ENCODE measurements around the gene TBX15. TPM values are rescaled to one million over a fixed set of nuclear protein-coding genes. Genes with fewer than 3 reads are reported as not detected.

TBX15 gene
- total and polyA plus RNA-seq, 9 of the 15 experiments (the other 6 are each of a cell fraction or from before 2014, with no cell fraction given), result 0.03 to 3.4 (median 2.3) TPM

DNA sequence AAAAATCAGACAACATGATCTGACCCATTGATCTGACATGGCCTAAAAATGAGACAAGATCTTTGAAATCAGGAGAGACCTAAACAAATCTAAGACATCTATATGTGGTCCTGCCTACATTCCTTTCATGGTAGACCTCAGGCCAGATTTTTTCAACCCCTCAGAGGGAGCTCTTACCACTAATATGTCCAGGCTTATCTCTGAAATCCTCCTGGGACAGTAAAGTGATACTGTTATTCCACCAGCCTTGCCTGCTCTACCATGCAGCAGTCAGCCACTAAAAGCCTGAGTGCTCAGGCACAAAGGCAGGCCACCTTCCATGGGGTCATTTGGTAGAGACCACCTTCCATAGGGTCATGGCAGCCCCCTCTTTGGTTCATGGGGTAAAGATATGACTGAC, 126.9 kb downstream of the TBX15 start:
- CTCF ChIA-PET (ENCODE audit: low intra/inter-chr PET ratio), result no interaction called here
- FAIRE-seq (no peak), ATAC-seq (no peak), DNase-seq (ENCODE audit: extremely low read depth in 1 of 4, low spot score in 3 of 4) (no peak)
- Histone ChIP-seq H3K4me3 (no peak overlapping the region), H3K4me1 (replicated peaks in 1 of 2; ENCODE audit: control insufficient read depth in 2 of 2, insufficient read depth in 2 of 2, low read length in 2 of 2) (no peaks in the 10 kb centered on the region; a peak in 1 of 5 replicates), H3K9me3 (replicated peaks; ENCODE audit: control insufficient read depth, insufficient read depth, low read depth, low read length) (no peaks in the 10 kb centered on the region), H3K79me2 (ENCODE audit: control insufficient read depth, insufficient read depth, low read length) (no peaks in the 10 kb centered on the region), H3K9me1 (ENCODE audit: control insufficient read depth, insufficient read depth, low read length) (no peaks in the 10 kb centered on the region), H3K27ac (ENCODE audit: extremely low read depth, low read depth, low read length) (no peak overlapping the region), H3K27me3 (ENCODE audit: control insufficient read depth in 2 of 2, insufficient read depth in 2 of 2, low read length in 2 of 2) (no peaks in the 10 kb centered on the region), H3K9ac (ENCODE audit: insufficient read depth in 1 of 2, low read depth in 2 of 2, low read length in 2 of 2) (no peak overlapping the region), H4K20me1 (replicated peaks; ENCODE audit: control insufficient read depth, insufficient read depth, low read length) (no peaks in the 10 kb centered on the region), H3K4me2 (ENCODE audit: insufficient read depth, low read length) (no peak overlapping the region), H2AFZ (ENCODE audit: low read depth, low read length) (no peak overlapping the region), H3K36me3 (ENCODE audit: control insufficient read depth, insufficient read depth, low read length) (no peaks in the 10 kb centered on the region)
- POLR2A ChIA-PET, result no interaction called here
- in situ Hi-C loops (cut with MboI) (no loop called here), intact Hi-C loops (cut with micrococcal nuclease) (no loop called here)
- no TSS peak for BruUV-seq (replicated peaks)
- TF ChIP-seq ZNF253 (CRISPR knock-in tag; conservative IDR thresholded peaks at IDR 0.05) (no peak), MEIS2 (IDR thresholded peaks at IDR 0.05; ENCODE audit: partially characterized antibody) (no peak)
- TF ChIP-seq, protein P1, sequence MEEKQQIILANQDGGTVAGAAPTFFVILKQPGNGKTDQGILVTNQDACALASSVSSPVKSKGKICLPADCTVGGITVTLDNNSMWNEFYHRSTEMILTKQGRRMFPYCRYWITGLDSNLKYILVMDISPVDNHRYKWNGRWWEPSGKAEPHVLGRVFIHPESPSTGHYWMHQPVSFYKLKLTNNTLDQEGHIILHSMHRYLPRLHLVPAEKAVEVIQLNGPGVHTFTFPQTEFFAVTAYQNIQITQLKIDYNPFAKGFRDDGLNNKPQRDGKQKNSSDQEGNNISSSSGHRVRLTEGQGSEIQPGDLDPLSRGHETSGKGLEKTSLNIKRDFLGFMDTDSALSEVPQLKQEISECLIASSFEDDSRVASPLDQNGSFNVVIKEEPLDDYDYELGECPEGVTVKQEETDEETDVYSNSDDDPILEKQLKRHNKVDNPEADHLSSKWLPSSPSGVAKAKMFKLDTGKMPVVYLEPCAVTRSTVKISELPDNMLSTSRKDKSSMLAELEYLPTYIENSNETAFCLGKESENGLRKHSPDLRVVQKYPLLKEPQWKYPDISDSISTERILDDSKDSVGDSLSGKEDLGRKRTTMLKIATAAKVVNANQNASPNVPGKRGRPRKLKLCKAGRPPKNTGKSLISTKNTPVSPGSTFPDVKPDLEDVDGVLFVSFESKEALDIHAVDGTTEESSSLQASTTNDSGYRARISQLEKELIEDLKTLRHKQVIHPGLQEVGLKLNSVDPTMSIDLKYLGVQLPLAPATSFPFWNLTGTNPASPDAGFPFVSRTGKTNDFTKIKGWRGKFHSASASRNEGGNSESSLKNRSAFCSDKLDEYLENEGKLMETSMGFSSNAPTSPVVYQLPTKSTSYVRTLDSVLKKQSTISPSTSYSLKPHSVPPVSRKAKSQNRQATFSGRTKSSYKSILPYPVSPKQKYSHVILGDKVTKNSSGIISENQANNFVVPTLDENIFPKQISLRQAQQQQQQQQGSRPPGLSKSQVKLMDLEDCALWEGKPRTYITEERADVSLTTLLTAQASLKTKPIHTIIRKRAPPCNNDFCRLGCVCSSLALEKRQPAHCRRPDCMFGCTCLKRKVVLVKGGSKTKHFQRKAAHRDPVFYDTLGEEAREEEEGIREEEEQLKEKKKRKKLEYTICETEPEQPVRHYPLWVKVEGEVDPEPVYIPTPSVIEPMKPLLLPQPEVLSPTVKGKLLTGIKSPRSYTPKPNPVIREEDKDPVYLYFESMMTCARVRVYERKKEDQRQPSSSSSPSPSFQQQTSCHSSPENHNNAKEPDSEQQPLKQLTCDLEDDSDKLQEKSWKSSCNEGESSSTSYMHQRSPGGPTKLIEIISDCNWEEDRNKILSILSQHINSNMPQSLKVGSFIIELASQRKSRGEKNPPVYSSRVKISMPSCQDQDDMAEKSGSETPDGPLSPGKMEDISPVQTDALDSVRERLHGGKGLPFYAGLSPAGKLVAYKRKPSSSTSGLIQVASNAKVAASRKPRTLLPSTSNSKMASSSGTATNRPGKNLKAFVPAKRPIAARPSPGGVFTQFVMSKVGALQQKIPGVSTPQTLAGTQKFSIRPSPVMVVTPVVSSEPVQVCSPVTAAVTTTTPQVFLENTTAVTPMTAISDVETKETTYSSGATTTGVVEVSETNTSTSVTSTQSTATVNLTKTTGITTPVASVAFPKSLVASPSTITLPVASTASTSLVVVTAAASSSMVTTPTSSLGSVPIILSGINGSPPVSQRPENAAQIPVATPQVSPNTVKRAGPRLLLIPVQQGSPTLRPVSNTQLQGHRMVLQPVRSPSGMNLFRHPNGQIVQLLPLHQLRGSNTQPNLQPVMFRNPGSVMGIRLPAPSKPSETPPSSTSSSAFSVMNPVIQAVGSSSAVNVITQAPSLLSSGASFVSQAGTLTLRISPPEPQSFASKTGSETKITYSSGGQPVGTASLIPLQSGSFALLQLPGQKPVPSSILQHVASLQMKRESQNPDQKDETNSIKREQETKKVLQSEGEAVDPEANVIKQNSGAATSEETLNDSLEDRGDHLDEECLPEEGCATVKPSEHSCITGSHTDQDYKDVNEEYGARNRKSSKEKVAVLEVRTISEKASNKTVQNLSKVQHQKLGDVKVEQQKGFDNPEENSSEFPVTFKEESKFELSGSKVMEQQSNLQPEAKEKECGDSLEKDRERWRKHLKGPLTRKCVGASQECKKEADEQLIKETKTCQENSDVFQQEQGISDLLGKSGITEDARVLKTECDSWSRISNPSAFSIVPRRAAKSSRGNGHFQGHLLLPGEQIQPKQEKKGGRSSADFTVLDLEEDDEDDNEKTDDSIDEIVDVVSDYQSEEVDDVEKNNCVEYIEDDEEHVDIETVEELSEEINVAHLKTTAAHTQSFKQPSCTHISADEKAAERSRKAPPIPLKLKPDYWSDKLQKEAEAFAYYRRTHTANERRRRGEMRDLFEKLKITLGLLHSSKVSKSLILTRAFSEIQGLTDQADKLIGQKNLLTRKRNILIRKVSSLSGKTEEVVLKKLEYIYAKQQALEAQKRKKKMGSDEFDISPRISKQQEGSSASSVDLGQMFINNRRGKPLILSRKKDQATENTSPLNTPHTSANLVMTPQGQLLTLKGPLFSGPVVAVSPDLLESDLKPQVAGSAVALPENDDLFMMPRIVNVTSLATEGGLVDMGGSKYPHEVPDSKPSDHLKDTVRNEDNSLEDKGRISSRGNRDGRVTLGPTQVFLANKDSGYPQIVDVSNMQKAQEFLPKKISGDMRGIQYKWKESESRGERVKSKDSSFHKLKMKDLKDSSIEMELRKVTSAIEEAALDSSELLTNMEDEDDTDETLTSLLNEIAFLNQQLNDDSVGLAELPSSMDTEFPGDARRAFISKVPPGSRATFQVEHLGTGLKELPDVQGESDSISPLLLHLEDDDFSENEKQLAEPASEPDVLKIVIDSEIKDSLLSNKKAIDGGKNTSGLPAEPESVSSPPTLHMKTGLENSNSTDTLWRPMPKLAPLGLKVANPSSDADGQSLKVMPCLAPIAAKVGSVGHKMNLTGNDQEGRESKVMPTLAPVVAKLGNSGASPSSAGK (IDR thresholded peaks at IDR 0.05), result no peak
- TF ChIP-seq, protein P2, sequence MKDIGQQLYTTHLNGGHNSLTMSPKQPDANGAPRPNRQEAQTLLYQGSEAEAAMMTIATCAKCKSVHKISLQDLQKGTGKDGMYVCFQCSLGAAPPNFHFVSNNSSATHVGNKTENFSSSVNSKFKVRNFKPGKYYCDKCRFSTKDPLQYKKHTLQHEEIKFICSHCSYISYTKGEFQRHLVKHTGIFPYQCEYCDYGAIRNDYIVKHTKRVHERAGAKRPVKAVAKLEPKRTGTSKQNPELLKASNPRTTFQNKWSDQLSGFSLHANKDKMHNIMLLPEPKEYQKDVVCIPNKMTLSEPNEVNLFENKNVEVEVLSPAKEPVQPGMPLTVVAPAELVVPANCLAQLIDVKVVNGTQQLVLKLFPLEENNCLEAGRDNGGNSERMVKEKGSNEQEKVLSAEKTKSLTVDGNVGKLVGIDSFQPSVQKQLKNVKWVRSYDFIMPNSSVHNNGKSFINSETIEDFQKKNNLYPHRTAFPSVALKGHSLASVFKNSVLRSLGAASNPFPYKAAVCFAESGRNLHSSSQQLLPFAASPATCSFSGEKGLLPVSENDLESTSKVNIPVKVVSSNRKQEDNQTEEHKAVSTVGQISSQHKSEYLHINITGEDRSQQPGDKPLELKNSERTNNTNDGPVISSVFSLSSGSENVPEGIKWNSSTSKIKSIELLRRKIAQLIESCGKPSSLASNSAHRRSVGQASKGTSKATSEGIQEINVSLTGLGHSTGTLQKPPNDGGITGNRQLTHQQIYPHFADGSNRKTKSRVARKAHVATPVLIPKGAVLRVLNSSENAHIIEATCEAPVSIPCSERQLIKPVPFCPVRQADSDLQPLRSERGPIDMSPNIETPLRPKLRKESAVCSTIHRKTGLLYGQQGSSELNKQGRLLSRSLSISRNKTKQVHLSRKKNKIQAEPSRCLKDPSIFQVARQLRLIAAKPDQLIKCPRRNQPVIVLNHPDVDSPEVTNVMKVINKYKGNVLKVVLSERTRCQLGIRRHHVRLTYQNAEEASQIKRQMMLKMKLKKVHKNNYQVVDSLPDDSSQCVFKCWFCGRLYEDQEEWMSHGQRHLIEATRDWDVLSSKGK (CRISPR knock-in tag; IDR thresholded peaks at IDR 0.05), result no peak
